Stimulated activated CD8-positive, alpha-beta memory T cell treated with anti-CD3 and anti-CD28 coated beads, Interleukin-7, amount 100 ng/mL, for 48 hours (primary cell): ENCODE results near the gene ALDH3B1.
"Not testable (repeated sequence)": the region's sequence is repeated elsewhere in the genome, so short reads cannot be mapped to it uniquely, and the experiment has no call there.

Experiments
- DNase-seq, 2 donors: peaks; one replicate each; pipeline ENCODE4 v3.0.0-alpha.2; 2020; ENCODE audit warnings: low read depth in 1 of 2; ENCODE audit errors: extremely low read depth in 1 of 2

ALDH3B1 gene

GRCh38 chr11:68010090-68011041, at the start of gene ALDH3B1:
Gene ALDH3B1 (plus strand): TSS chr11:68010327. CDS start chr11:68015298, 4,971 bp downstream.
- DNase-seq, result no peak

- DNase-seq, result not testable (repeated sequence)
Observed at GRCh38 chr11:67963217-67963616, 46.9 kb upstream of the ALDH3B1 start.

DNA sequence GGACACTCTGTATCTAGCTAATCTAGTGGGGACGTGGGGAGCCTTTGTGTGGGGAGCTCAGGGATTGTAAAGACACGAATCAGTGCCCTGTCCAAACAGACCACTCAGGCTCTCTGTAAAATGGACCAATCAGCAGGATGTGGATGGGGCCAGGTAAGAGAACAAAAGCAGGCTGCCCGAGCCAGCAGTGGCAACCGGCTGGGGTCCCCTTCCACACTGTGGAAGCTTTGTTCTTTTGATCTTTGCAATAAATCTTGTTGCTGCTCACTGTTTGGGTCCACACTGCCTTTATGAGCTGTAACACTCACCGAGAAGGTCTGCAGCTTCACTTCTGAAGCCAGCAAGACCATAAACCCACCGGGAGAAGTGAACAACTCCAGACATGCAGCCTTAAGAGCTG, 46.2 kb upstream of the ALDH3B1 start:
- DNase-seq, result not testable (repeated sequence)

GRCh38 chr11:67964746-67965145, 45.4 kb upstream of the ALDH3B1 start:
- DNase-seq, result not testable (repeated sequence)

DNA sequence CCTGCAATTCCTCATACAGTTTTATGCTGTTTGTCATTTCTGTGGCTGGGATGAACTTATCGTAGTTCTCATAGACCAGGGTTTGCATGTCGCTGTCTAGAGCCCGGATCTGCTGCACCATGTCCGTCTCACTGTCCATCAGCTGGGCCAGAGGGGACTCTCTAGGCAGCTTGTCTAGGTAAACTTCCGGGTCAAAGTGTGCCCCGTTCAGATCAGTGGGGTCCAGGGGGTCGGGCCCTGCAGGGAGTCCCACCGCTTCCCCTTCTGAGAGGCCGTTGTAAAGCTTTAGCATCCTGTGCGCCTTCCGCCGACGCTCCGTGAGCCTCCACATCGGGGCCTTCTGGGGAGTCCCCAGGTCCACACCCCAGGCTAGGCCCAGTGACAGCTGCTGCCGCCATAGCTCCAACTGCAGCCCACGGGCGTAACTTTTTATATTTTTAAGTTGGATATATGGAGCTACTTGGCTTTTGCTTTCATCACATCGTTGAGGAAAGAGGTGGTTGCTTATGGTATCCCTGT, 44.2 kb upstream of the ALDH3B1 start:
- not testable (repeated sequence) for DNase-seq

GRCh38 chr11:67974746-67975145, 35.4 kb upstream of the ALDH3B1 start:
- DNase-seq, result not testable (repeated sequence)

DNA sequence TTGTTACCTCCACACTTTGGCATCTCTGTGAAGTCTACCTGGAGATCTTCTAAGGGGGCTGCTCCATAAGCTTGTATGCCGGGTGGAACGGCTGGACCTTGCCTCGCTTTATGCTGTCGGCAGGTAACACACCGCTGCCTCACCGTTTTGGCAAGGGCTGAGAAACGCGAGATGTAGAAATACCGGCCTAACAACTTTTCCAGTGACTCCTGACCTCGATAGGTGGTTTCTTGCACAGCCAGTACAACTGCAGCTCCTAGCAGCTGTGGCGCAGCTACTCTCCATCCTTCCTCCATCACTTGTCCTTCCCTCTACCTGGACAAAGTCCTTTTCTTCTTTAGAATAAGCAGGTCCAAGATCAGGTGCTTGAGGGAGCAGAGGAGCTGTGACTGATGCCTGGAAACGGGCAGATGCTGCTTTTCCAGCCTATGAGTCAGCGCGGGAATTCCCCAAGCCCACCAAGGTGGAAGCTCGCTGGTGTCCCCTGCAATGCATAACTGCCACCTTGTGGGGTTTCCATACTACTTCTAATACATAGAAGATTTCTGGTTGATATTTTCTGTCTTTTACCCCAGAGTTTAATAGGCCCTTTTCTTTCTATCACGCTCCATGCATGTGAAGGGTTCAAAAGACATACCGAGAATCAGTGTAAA, 31.2 kb upstream of the ALDH3B1 start:
- DNase-seq, result not testable (repeated sequence)

DNA sequence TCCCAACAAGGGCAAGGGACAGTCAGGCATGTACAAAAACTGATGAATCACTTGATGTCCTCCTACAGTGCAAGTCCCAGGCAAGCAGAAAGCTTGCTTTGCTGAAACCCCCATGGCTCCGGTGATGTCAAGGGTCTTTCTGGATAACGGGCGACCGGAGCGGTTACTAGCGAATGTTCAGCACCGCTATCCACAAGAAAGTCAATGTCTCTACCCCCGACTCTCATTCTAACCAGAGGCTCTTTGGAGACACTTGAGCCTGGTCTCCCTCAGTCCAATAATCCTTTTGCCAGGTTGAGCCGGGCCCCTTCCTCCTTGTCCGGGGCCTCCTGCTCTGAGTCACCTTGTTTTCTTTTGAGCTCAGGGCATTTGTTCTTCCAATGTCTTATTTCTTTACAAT, 28.9 kb upstream of the ALDH3B1 start:
- not testable (repeated sequence) for DNase-seq

DNA sequence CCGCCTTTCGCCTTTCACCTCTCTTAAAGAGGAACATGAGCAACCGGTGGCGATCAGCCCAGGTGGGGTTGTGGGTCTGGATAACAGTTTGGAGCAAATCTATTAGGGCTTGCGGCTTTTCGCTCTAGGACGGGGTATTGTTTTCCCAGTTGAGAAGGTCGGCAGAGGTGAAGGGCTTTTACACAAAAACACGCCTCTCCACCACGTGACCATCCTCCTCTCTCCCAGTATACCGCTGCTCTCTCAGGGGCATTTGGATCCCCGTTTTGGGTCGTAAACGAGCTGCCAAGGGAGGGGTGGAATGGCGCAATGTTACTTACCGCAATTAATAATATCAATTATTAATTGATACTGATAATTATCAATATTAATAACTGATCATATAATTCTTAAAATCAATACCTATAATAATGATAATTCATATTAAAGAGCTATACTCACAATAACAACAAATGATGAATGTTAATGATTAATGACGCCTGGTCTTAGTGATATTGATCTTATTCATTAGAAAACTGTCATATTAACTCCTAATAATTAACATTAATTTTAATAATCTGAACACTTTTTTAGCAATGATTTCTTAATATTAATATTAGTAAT, 27.8 kb upstream of the ALDH3B1 start:
- DNase-seq, result not testable (repeated sequence)

- DNase-seq, result no peak
Observed at GRCh38 chr11:67983951-67984350, 26.2 kb upstream of the ALDH3B1 start.

GRCh38 chr11:67985302-67985701, 24.8 kb upstream of the ALDH3B1 start:
- DNase-seq, result not testable (repeated sequence)

GRCh38 chr11:67990546-67991346, 19.4 kb upstream of the ALDH3B1 start:
- DNase-seq, result not testable (repeated sequence)

DNA sequence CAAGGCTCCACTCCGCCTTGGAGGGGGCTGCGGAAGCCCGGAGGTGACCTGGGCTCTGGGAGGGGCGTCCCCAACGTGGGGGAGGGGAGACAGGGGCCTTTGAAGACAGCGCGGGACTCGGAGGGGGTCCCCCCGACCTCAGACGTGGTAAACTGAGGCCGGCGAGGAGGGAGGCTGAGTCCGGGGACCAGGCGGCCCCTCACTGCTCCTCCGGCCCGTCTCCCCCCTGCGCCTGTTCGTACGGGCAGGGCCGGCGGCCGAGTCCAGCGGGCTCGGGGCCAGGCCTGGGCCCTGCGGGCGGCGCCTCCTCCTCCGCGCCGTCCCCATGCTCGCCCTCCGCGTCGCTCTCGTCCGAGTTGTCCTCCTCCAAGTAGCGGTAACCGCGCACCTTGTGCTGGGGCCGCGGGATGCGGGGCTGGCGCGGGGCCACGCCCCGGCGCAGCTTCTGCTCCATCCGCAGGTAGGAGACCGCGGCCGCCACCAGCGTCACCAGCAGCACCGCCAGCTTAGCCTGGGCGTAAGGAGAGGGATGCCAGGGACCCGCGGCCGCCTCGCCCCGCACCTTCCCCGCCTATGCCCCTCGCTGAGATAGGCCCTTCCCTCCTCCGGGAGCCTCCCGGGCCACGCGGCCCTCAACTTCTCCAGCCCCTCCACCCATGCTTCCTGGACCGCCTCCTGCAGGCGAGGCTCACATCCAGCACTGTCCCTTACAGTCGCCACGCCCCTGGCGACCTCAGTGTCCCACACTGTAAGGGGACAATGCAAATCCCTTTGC, 18.6 kb upstream of the ALDH3B1 start:
- DNase-seq, result not testable (repeated sequence)

- DNase-seq, result not testable (repeated sequence)
Observed at GRCh38 chr11:67993821-67994220, 16.3 kb upstream of the ALDH3B1 start.

DNA sequence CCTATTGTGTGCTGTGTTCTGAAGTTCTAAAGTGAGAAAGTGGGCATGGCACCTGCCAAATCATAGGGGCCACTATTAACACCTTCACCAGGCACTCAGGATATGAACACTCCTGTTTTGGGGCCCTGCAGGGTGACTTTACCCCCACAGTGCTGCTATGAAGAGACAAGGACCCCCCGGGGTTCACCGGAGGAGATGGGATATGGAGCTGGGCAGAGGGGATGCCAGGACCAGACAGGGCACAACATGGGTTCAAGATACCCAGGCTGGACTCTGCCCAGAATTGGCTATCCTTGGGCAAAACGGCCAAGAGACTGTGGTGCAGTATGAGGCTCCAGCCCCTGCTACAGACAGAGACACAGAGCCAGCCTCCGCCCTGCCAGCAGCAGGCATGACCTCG, 15.7 kb upstream of the ALDH3B1 start:
- not testable (repeated sequence) for DNase-seq

- DNase-seq, result not testable (repeated sequence)
Observed at GRCh38 chr11:67995129-67995528, 15.0 kb upstream of the ALDH3B1 start.

DNA sequence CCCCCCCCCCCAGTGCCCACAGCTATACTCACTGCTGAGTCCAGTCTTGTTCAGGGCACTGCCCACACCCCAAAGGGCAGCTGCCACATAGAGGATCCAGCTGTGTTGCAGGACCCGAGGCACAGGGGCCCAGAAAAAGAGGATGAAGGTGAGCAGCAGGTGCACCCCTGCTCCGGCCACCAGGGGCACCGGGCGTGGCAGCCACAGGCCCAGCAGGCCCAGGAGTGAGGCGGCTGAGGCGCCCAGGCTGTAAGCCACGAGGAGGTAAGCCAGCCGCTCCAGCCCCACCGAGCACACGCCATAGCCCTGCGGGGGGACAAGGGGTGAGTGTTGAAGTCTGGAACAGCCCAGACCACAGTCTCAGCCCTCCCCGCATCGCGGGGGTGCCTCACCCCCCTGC, 14.5 kb upstream of the ALDH3B1 start:
- DNase-seq, result not testable (repeated sequence)

DNA sequence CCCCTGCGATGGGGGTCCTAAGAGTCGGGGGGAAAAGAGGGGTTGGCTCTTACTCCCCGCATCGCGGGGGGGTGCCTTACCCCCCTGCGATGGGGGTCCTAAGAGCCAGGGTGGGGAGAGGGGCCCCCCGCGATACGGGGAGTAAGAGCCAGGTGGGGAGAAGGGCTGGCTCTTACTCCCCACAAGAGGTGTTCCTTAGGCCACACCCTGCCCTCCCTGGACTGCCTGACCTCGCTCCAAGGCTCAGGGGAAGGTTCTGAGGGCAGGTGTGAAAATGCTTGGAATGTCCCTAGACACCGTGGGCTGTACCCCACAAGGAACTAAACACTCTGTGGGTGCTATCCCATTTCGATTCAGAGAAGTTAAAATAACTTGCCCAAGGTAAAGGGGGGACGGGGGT, 14.1 kb upstream of the ALDH3B1 start:
- no peak for DNase-seq

- peak in 1 of 2 donors; percentile 29 for DNase-seq
Observed at GRCh38 chr11:67996622-67997474, 13.3 kb upstream of the ALDH3B1 start.
